ENCODE results near the gene PPP1R13B.

Gene PPP1R13B

GRCh38 chr14:103875010-103875409 is 27.6 kb upstream of the PPP1R13B start:
- no peak overlapping the region for H2BK15ac ChIP-seq (ENCODE audit: low read length)
- no peak overlapping the region for H3K27ac ChIP-seq (replicated peaks; ENCODE audit: low read length)
- H4K8ac ChIP-seq (ENCODE audit: low read depth, low read length), result no peak overlapping the region
- H3K4me1 ChIP-seq (ENCODE audit: control insufficient read depth in 2 of 2, insufficient read depth in 1 of 2, low read depth in 1 of 2, low read length in 2 of 2), result peaks cover 3 to 15% of the 10 kb centered on the region in 2 donors
- H2AFZ ChIP-seq (ENCODE audit: low read length), result no peak overlapping the region
- 100% methylated on average over 1 of the region's 5 CpGs; no CpG with 5 or more reads in 1 of the 2 donors for WGBS, 2 donors (ENCODE audit: extremely low coverage in 2 of 2, insufficient read length in 2 of 2, insufficient replicate concordance in 1 of 2)
- H3K14ac ChIP-seq (ENCODE audit: low read length), result no peak overlapping the region
- no peak overlapping the region for H3K18ac ChIP-seq (ENCODE audit: low read length)
- no peaks in the 10 kb centered on the region for H3K79me1 ChIP-seq (ENCODE audit: low read depth, low read length)
- peaks cover 0 to 5% (median 0%) of the 10 kb centered on the region in 3 experiments for H3K27me3 ChIP-seq (ENCODE audit: control insufficient read depth in 3 of 3, insufficient read depth in 3 of 3, low read depth in 1 of 3, low read length in 3 of 3)
- no peaks in the 10 kb centered on the region for H3K9me3 ChIP-seq (replicated peaks in 1 of 2; ENCODE audit: control insufficient read depth in 2 of 2, insufficient read depth in 1 of 2, low read depth in 1 of 2, low read length in 2 of 2)
- DNase-seq (ENCODE audit: low spot score), result no peak
- no peak overlapping the region for H2BK5ac ChIP-seq (ENCODE audit: low read length)
- H3K36me3 ChIP-seq (replicated peaks in 1 of 2; ENCODE audit: control insufficient read depth in 2 of 2, insufficient read depth in 2 of 2, low read length in 2 of 2), result no peaks in the 10 kb centered on the region
- H3K4me2 ChIP-seq (ENCODE audit: insufficient read depth, low read length, poor library complexity, severe bottlenecking), result no peak overlapping the region
- no peak overlapping the region for H3K4ac ChIP-seq (ENCODE audit: low read length)
- H3K4me3 ChIP-seq (ENCODE audit: low read length in 2 of 2), result no peak overlapping the region
- no peak overlapping the region for H2BK12ac ChIP-seq (ENCODE audit: low read length)
- H4K91ac ChIP-seq (ENCODE audit: low read depth, low read length, poor library complexity), result no peak overlapping the region
- H3K9ac ChIP-seq (ENCODE audit: low read depth, low read length, poor library complexity), result no peak overlapping the region
- H3K23ac ChIP-seq (ENCODE audit: low read depth, low read length, poor library complexity), result no peak overlapping the region
- no peak overlapping the region for H2AK5ac ChIP-seq (ENCODE audit: low read depth, low read length)
- H2BK120ac ChIP-seq (ENCODE audit: low read depth, low read length), result no peak overlapping the region

DNA sequence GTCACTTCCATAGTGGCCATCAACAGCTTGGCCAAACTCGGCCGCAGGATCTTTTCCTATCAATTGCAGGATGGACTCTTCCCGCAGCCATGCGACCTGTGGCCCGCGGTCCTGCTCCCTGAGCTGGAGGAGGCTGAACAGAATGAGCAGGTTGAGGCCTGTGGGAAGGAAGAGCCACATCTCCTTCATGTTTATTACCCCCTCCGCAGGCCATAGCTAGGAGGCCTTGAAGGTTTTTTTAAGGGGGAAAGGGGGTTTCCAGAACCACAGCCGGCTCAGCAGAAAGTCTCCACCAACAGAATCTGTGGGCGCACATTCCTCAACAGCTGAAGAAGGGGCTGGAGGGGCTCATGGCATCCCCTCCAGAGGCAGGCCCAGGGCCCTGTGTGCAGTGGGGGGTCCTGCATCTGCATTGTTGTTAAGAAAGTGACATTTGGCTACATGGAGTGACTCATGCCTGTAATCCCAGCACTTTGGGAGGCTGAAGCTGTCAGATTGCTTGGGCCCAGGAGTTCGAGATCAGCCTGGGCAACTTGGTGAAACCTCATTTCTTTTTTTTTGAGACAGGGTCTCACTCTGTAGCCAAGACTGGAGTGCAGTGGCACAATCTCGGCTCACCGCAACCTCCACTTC is 25.2 kb upstream of the PPP1R13B start:
- no CpG with 5 or more reads among the region's 12 CpGs for WGBS, 2 donors (ENCODE audit: extremely low coverage in 2 of 2, insufficient read length in 2 of 2, insufficient replicate concordance in 1 of 2)
- peaks cover 0 to 17% of the 10 kb centered on the region in 2 donors for H3K4me1 ChIP-seq (ENCODE audit: control insufficient read depth in 2 of 2, insufficient read depth in 1 of 2, low read depth in 1 of 2, low read length in 2 of 2)
- peak overlapping the region; percentile 35 for H2BK120ac ChIP-seq (ENCODE audit: low read depth, low read length)
- no peak overlapping the region for H2AK5ac ChIP-seq (ENCODE audit: low read depth, low read length)
- H3K9ac ChIP-seq (ENCODE audit: low read depth, low read length, poor library complexity), result peak overlapping the region; percentile 72
- peak overlapping the region; percentile 1 for H3K27ac ChIP-seq (replicated peaks; ENCODE audit: low read length)
- H3K36me3 ChIP-seq (replicated peaks in 1 of 2; ENCODE audit: control insufficient read depth in 2 of 2, insufficient read depth in 2 of 2, low read length in 2 of 2), result no peaks in the 10 kb centered on the region
- no peak overlapping the region for H2BK12ac ChIP-seq (ENCODE audit: low read length)
- no peak for DNase-seq (ENCODE audit: low spot score)
- H3K9me3 ChIP-seq (replicated peaks in 1 of 2; ENCODE audit: control insufficient read depth in 2 of 2, insufficient read depth in 1 of 2, low read depth in 1 of 2, low read length in 2 of 2), result no peaks in the 10 kb centered on the region
- no peak overlapping the region for H4K91ac ChIP-seq (ENCODE audit: low read depth, low read length, poor library complexity)
- H2BK5ac ChIP-seq (ENCODE audit: low read length), result no peak overlapping the region
- peak overlapping the region; percentile 99 for H2BK15ac ChIP-seq (ENCODE audit: low read length)
- no peak overlapping the region for H3K4me2 ChIP-seq (ENCODE audit: insufficient read depth, low read length, poor library complexity, severe bottlenecking)
- no peak overlapping the region for H3K14ac ChIP-seq (ENCODE audit: low read length)
- peak overlapping the region; percentile 98 for H3K18ac ChIP-seq (ENCODE audit: low read length)
- H3K4ac ChIP-seq (ENCODE audit: low read length), result peak overlapping the region; percentile 8
- H3K79me1 ChIP-seq (ENCODE audit: low read depth, low read length), result no peaks in the 10 kb centered on the region
- H3K23ac ChIP-seq (ENCODE audit: low read depth, low read length, poor library complexity), result no peak overlapping the region
- peak overlapping the region in 1 of 2 donors; percentile 50 for H3K4me3 ChIP-seq (ENCODE audit: low read length in 2 of 2)
- H2AFZ ChIP-seq (ENCODE audit: low read length), result peak overlapping the region; percentile 80
- no peaks in the 10 kb centered on the region for H3K27me3 ChIP-seq (ENCODE audit: control insufficient read depth in 3 of 3, insufficient read depth in 3 of 3, low read depth in 1 of 3, low read length in 3 of 3)
- peak overlapping the region; percentile 97 for H4K8ac ChIP-seq (ENCODE audit: low read depth, low read length)

- H3K4me1 ChIP-seq (ENCODE audit: control insufficient read depth in 2 of 2, insufficient read depth in 1 of 2, low read depth in 1 of 2, low read length in 2 of 2), result peaks cover 0 to 17% of the 10 kb centered on the region in 2 donors
- H3K9ac ChIP-seq (ENCODE audit: low read depth, low read length, poor library complexity), result peak overlapping the region; percentile 72
- peak overlapping the region in 1 of 2 donors; percentile 50 for H3K4me3 ChIP-seq (ENCODE audit: low read length in 2 of 2)
- H3K4ac ChIP-seq (ENCODE audit: low read length), result peak overlapping the region; percentile 8
- peak overlapping the region; percentile 97 for H4K8ac ChIP-seq (ENCODE audit: low read depth, low read length)
- H2AK5ac ChIP-seq (ENCODE audit: low read depth, low read length), result peak overlapping the region; percentile 97
- peak overlapping the region; percentile 59 for H4K91ac ChIP-seq (ENCODE audit: low read depth, low read length, poor library complexity)
- H3K79me1 ChIP-seq (ENCODE audit: low read depth, low read length), result no peaks in the 10 kb centered on the region
- H3K23ac ChIP-seq (ENCODE audit: low read depth, low read length, poor library complexity), result peak overlapping the region; percentile 68
- peak overlapping the region; percentile 35 for H2BK120ac ChIP-seq (ENCODE audit: low read depth, low read length)
- H3K27ac ChIP-seq (replicated peaks; ENCODE audit: low read length), result no peak overlapping the region
- peak overlapping the region; percentile 31 for H3K4me2 ChIP-seq (ENCODE audit: insufficient read depth, low read length, poor library complexity, severe bottlenecking)
- peak overlapping the region; percentile 99 for H2BK15ac ChIP-seq (ENCODE audit: low read length)
- no peaks in the 10 kb centered on the region for H3K36me3 ChIP-seq (replicated peaks in 1 of 2; ENCODE audit: control insufficient read depth in 2 of 2, insufficient read depth in 2 of 2, low read length in 2 of 2)
- H3K9me3 ChIP-seq (replicated peaks in 1 of 2; ENCODE audit: control insufficient read depth in 2 of 2, insufficient read depth in 1 of 2, low read depth in 1 of 2, low read length in 2 of 2), result no peaks in the 10 kb centered on the region
- no peak overlapping the region for H3K14ac ChIP-seq (ENCODE audit: low read length)
- peak overlapping the region; percentile 4 for H2BK12ac ChIP-seq (ENCODE audit: low read length)
- DNase-seq (ENCODE audit: low spot score), result peak; percentile 32
- H3K18ac ChIP-seq (ENCODE audit: low read length), result peak overlapping the region; percentile 98
- WGBS, 2 donors (ENCODE audit: extremely low coverage in 2 of 2, insufficient read length in 2 of 2, insufficient replicate concordance in 1 of 2), result no CpG with 5 or more reads among the region's 53 CpGs
- H2AFZ ChIP-seq (ENCODE audit: low read length), result peak overlapping the region; percentile 80
- H3K27me3 ChIP-seq (ENCODE audit: control insufficient read depth in 3 of 3, insufficient read depth in 3 of 3, low read depth in 1 of 3, low read length in 3 of 3), result no peaks in the 10 kb centered on the region
- no peak overlapping the region for H2BK5ac ChIP-seq (ENCODE audit: low read length)
These were observed 24.5 kb upstream of the PPP1R13B start for GRCh38 chr14:103871596-103872480.
